VCaP (cell line): ENCODE results near the gene GPR34.

ENCODE experiments used
- H3K27ac ChIP-seq: fragments of 450-650 bp; 2 replicates; pipeline ENCODE4 v1.5.1; 2017
- TF ChIP-seq, protein P1 (sequence below): fragments of 450-650 bp; conservative IDR thresholded peaks from 2 replicates; pipeline ENCODE4 v1.5.1; 2017; ENCODE audit warnings: mild to moderate bottlenecking, moderate library complexity

Gene GPR34

DNA sequence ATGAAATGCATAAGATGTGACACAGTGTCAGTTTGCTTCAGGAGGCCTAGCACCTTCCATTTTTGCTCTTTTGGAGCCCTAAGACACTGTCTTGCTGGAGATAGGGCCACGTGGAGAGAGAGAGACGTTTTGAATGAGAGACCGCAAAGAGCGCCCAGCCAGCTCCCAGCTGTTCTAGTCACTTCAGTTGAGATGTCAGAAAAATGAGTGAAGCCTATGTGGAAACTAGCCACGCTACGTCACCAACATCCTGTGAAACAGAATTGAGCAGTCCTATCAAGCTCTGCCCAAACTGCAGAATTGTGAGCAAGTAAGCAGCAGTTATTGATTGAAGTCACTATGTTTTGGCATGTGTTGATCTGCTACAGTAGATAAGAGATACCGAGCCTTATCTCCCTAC lies 48.3 kb downstream of the GPR34 start:
- TF ChIP-seq, protein P1, sequence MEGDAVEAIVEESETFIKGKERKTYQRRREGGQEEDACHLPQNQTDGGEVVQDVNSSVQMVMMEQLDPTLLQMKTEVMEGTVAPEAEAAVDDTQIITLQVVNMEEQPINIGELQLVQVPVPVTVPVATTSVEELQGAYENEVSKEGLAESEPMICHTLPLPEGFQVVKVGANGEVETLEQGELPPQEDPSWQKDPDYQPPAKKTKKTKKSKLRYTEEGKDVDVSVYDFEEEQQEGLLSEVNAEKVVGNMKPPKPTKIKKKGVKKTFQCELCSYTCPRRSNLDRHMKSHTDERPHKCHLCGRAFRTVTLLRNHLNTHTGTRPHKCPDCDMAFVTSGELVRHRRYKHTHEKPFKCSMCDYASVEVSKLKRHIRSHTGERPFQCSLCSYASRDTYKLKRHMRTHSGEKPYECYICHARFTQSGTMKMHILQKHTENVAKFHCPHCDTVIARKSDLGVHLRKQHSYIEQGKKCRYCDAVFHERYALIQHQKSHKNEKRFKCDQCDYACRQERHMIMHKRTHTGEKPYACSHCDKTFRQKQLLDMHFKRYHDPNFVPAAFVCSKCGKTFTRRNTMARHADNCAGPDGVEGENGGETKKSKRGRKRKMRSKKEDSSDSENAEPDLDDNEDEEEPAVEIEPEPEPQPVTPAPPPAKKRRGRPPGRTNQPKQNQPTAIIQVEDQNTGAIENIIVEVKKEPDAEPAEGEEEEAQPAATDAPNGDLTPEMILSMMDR, result no peak
- no peak overlapping the region for H3K27ac ChIP-seq

DNA sequence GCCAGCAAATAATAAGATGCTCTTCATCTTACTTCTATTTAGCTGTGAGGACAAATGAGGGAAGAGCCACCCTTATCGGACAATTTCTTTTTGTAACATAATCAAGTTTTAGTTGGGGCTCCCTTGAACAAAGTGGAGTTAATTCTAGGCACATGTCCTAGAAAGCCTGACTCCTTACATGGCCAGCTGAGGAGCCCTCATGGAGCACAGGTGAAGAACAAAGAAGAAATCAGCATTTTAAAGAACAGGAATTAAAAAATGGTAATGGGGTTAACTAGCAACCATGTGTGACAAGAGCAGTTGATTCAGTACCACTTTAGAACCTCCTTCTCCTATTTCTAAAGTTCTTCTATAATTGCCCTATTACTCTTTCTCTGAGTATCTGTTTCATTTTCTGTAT lies 51.1 kb downstream of the GPR34 start:
- TF ChIP-seq, protein P1, result no peak
- H3K27ac ChIP-seq, result no peak overlapping the region
